Caco-2 (cell line): ENCODE data around the gene SPDYA. TPM values are rescaled to one million over a fixed set of nuclear protein-coding genes. Genes with fewer than 3 reads are reported as not detected.

Source experiments
- BruUV-seq: library from RNA; stranded (reverse); fragments of 400-500 nt; replicated peaks from 2 replicates; lab custom pipeline; 2021; lab: Mats Ljungman, UMichigan
- CTCF ChIA-PET: fragments of 300-600 bp; sonication (Branson Sonifier 250); formaldehyde crosslinking; loops from one replicate; lab custom pipeline; 2022; ENCODE audit warnings: antibody characterized with exemption; lab: Charles Lee
- POLR2A ChIA-PET: fragments of 300-600 bp; sonication (Branson Sonifier 250); formaldehyde crosslinking; loops from one replicate; lab custom pipeline; 2022; ENCODE audit warnings: antibody characterized with exemption; lab: Charles Lee
- DNase-seq, 2 experiments: peaks; one replicate each; pipeline versions ENCODE4 v3.0.0 to v3.0.0-alpha.2; 2020 to 2022
- H3K27me3 ChIP-seq: replicated peaks from 2 replicates; pipeline ENCODE4 v1.6.0; 2011; ENCODE audit warnings: low read length; ENCODE audit not compliant: control insufficient read depth, insufficient read depth
- H3K36me3 ChIP-seq: 2 replicates; pipeline ENCODE4 v1.5.1; 2011; ENCODE audit warnings: low read length; ENCODE audit not compliant: control insufficient read depth, insufficient read depth
- H3K4me1 ChIP-seq: fragments of 250-450 bp; sonication (Bioruptor Pico); 2 replicates; pipeline ENCODE4 v1.5.1; 2020; ENCODE audit warnings: mild to moderate bottlenecking
- H3K4me3 ChIP-seq: 2 replicates; pipeline ENCODE4 v1.5.1; 2011; ENCODE audit warnings: low read depth, mild to moderate bottlenecking, control low read depth, low read length
- H3K9me3 ChIP-seq: fragments of 250-450 bp; sonication (Bioruptor Pico); 2 replicates; pipeline ENCODE4 v1.5.1; 2020; ENCODE audit warnings: mild to moderate bottlenecking, moderate library complexity
- H3K27ac Mint-ChIP-seq: one replicate; pipeline ENCODE4 v1.8.0; 2022; ENCODE audit warnings: mixed read lengths; ENCODE audit not compliant: unreplicated experiment
- H3K27me3 Mint-ChIP-seq: one replicate; pipeline ENCODE4 v1.8.0; 2022; ENCODE audit warnings: mixed read lengths; ENCODE audit not compliant: insufficient read depth, unreplicated experiment
- H3K36me3 Mint-ChIP-seq: one replicate; pipeline ENCODE4 v1.8.0; 2022; ENCODE audit warnings: mild to moderate bottlenecking, mixed read lengths; ENCODE audit not compliant: insufficient read depth, unreplicated experiment
- H3K4me1 Mint-ChIP-seq: one replicate; pipeline ENCODE4 v1.8.0; 2022; ENCODE audit warnings: low read depth, mixed read lengths; ENCODE audit not compliant: unreplicated experiment
- H3K4me3 Mint-ChIP-seq: one replicate; pipeline ENCODE4 v1.8.0; 2022; ENCODE audit warnings: mild to moderate bottlenecking, moderate library complexity, mixed read lengths; ENCODE audit not compliant: unreplicated experiment
- H3K9me3 Mint-ChIP-seq: one replicate; pipeline ENCODE4 v1.8.0; 2022; ENCODE audit warnings: mixed read lengths; ENCODE audit not compliant: unreplicated experiment
- intact Hi-C: fragments of 100-400 bp; cut with micrococcal nuclease; formaldehyde crosslinking; loops from one replicate; pipeline ENCODE4 v1.10.0; 2022; ENCODE audit not compliant: unreplicated experiment
- total RNA-seq: library from RNA; stranded (reverse); gene quantifications from 2 replicates; pipeline ENCODE4 v1.2.3, GENCODE V29; 2022
- TF ChIP-seq, protein P1 (sequence below), 2 experiments: fragments of 200-600 bp in 1 of 2; IDR thresholded peaks; 1 replicate in 1 of 2; 2 replicates in 1 of 2; pipeline versions ENCODE4 v1.5.1 to v1.8.0; 2011 to 2022; ENCODE audit warnings: antibody characterized with exemption in 1 of 2, control low read depth in 1 of 2, inconsistent platforms in 1 of 2, low read depth in 1 of 2, low read length in 1 of 2, mild to moderate bottlenecking in 1 of 2, moderate library complexity in 1 of 2; ENCODE audit not compliant: insufficient read depth in 1 of 2, severe bottlenecking in 1 of 2, unreplicated experiment in 1 of 2

Gene SPDYA
- total RNA-seq, 1 experiment from 2014 or later = 1.5 TPM

GRCh38 chr2:28809927-28810326 is 707 bp upstream of the SPDYA start:
- peak overlapping the region; percentile 69 for H3K4me3 Mint-ChIP-seq
- CTCF ChIA-PET = interaction anchor here (1.2 kb wide), 1 partner anchor 216 kb away, joined by 3 read pairs; no protein-coding TSS in a partner anchor

DNA sequence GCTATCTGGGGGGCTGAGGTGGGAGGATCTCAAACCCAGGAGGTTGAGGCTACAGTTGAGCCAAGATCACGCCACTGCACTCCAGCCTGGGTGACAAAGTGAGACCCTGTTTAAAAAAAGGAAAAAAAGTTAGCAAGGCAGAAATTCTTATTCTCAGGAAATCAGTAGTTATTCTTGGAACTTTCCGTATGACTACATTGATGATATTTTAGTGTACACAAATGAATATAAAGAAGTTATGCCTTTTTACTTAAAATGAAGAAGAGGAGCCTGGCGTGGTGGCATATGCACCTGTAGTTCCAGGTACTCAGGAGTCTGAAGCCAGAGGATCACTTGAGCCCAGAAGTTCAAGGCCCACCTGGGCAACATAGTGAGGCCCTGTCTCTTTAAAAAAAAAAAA is 7.4 kb downstream of the SPDYA start:
- Mint-ChIP-seq H3K27ac (no peak overlapping the region), H3K27me3 (no peaks in the 10 kb centered on the region), H3K36me3 (peaks cover 5% of the 10 kb centered on the region), H3K9me3 (no peaks in the 10 kb centered on the region), H3K4me3 (no peak overlapping the region), H3K4me1 (no peaks in the 10 kb centered on the region)
- no TSS peak for BruUV-seq
- ChIA-PET POLR2A (no interaction called here), CTCF (interaction anchor here (0.6 kb wide), 1 partner anchor 234 kb away, joined by 3 read pairs; no protein-coding TSS in a partner anchor)
- no peaks in the 10 kb centered on the region for H3K4me1 ChIP-seq
- intact Hi-C loops = no loop called here
- no peak for DNase-seq
- TF ChIP-seq, protein P1, sequence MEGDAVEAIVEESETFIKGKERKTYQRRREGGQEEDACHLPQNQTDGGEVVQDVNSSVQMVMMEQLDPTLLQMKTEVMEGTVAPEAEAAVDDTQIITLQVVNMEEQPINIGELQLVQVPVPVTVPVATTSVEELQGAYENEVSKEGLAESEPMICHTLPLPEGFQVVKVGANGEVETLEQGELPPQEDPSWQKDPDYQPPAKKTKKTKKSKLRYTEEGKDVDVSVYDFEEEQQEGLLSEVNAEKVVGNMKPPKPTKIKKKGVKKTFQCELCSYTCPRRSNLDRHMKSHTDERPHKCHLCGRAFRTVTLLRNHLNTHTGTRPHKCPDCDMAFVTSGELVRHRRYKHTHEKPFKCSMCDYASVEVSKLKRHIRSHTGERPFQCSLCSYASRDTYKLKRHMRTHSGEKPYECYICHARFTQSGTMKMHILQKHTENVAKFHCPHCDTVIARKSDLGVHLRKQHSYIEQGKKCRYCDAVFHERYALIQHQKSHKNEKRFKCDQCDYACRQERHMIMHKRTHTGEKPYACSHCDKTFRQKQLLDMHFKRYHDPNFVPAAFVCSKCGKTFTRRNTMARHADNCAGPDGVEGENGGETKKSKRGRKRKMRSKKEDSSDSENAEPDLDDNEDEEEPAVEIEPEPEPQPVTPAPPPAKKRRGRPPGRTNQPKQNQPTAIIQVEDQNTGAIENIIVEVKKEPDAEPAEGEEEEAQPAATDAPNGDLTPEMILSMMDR (IDR thresholded peaks at IDR 0.05; ENCODE audit: insufficient read depth in 1 of 2, low read depth in 1 of 2, low read length in 1 of 2, severe bottlenecking in 1 of 2, unreplicated experiment in 1 of 2) = no peak
- H3K4me3 ChIP-seq = no peak overlapping the region
- H3K27me3 ChIP-seq = no peaks in the 10 kb centered on the region
- H3K9me3 ChIP-seq = no peaks in the 10 kb centered on the region
- H3K36me3 ChIP-seq = no peaks in the 10 kb centered on the region

More at GRCh38 chr2:28809927-28810326, 707 bp upstream of the SPDYA start:
- DNase-seq = peak in 1 of 2 experiments; percentile 12
- Histone ChIP-seq H3K36me3 (no peaks in the 10 kb centered on the region), H3K4me3 (peak overlapping the region; percentile 56), H3K9me3 (no peaks in the 10 kb centered on the region), H3K4me1 (no peaks in the 10 kb centered on the region), H3K27me3 (no peaks in the 10 kb centered on the region)
- Mint-ChIP-seq H3K27ac (peak overlapping the region; percentile 5), H3K27me3 (no peaks in the 10 kb centered on the region), H3K36me3 (peaks cover 32% of the 10 kb centered on the region), H3K4me1 (no peaks in the 10 kb centered on the region), H3K9me3 (no peaks in the 10 kb centered on the region)
- intact Hi-C loops = no loop called here
- TF ChIP-seq, protein P1 (IDR thresholded peaks at IDR 0.05; ENCODE audit: insufficient read depth in 1 of 2, low read depth in 1 of 2, low read length in 1 of 2, severe bottlenecking in 1 of 2, unreplicated experiment in 1 of 2) = no peak
- BruUV-seq = no TSS peak
- POLR2A ChIA-PET = interaction anchor here (0.5 kb wide), 1 partner anchor 11 kb away, joined by 6 read pairs; no protein-coding TSS in a partner anchor

- no peaks in the 10 kb centered on the region for H3K27me3 ChIP-seq
- no peak overlapping the region for H3K4me3 ChIP-seq
- no peaks in the 10 kb centered on the region for H3K4me1 Mint-ChIP-seq
- BruUV-seq = no TSS peak
- CTCF ChIA-PET = interaction anchor here (0.6 kb wide), 1 partner anchor 155 kb away, joined by 3 read pairs; no protein-coding TSS in a partner anchor
- POLR2A ChIA-PET = interaction anchor here (0.7 kb wide), 1 partner anchor 12 kb away, joined by 6 read pairs; no protein-coding TSS in a partner anchor
- peak; percentile 69 to 87 for DNase-seq
- H3K4me1 ChIP-seq = no peaks in the 10 kb centered on the region
- no peak overlapping the region for H3K4me3 Mint-ChIP-seq
- no peaks in the 10 kb centered on the region for H3K9me3 Mint-ChIP-seq
- H3K36me3 Mint-ChIP-seq = peaks cover 5% of the 10 kb centered on the region
- H3K27ac Mint-ChIP-seq = no peak overlapping the region
- no peaks in the 10 kb centered on the region for H3K9me3 ChIP-seq
- TF ChIP-seq, protein P1 (IDR thresholded peaks at IDR 0.05; ENCODE audit: insufficient read depth in 1 of 2, low read depth in 1 of 2, low read length in 1 of 2, severe bottlenecking in 1 of 2, unreplicated experiment in 1 of 2) = peak; percentile 68 to 75
- no peaks in the 10 kb centered on the region for H3K36me3 ChIP-seq
- no peaks in the 10 kb centered on the region for H3K27me3 Mint-ChIP-seq
- intact Hi-C loops = loop anchor here (1.0 to 2.0 kb wide), 3 partner anchors 73 to 376 kb away; partner anchors contain the start of gene WDR43
Measured at GRCh38 chr2:28821295-28821958, 10.8 kb downstream of the SPDYA start.
